Left renal pelvis (tissue), 4 donors: Measurements from ENCODE around the gene MARCHF11. TPM values are rescaled to one million over a fixed set of nuclear protein-coding genes. Genes with fewer than 3 reads are reported as not detected.

Experiments used
- DNase-seq, 4 donors: peaks; one replicate each; pipeline ENCODE4 v3.0.0-alpha.2; 2013; ENCODE audit warnings: low read depth in 4 of 4, low spot score in 3 of 4
- polyA plus RNA-seq, 4 donors: library from polyadenylated mRNA; unstranded; fragments of 120-200 nt; gene quantifications; one replicate each; pipeline ENCODE4 v1.2.1, GENCODE V29; 2013; ENCODE audit not compliant: insufficient read length in 4 of 4

Gene MARCHF11, protein sequence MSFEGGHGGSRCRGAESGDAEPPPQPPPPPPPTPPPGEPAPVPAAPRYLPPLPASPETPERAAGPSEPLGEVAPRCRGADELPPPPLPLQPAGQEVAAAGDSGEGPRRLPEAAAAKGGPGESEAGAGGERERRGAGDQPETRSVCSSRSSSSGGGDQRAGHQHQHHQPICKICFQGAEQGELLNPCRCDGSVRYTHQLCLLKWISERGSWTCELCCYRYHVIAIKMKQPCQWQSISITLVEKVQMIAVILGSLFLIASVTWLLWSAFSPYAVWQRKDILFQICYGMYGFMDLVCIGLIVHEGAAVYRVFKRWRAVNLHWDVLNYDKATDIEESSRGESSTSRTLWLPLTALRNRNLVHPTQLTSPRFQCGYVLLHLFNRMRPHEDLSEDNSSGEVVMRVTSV
- 1 to 10 TPM in 3 of 4 donors, under 1 TPM in 1; 0.38 to 5.0 (median 3.7) TPM for polyA plus RNA-seq

- no peak for DNase-seq
Observed at GRCh38 chr5:16179511-16179935, at the start of gene MARCHF11. Gene MARCHF11 (minus strand): TSS chr5:16179791. CDS start chr5:16179575, 216 bp downstream.

GRCh38 chr5:16225927-16226326 is 46.3 kb upstream of the MARCHF11 start:
- DNase-seq: no peak

DNA sequence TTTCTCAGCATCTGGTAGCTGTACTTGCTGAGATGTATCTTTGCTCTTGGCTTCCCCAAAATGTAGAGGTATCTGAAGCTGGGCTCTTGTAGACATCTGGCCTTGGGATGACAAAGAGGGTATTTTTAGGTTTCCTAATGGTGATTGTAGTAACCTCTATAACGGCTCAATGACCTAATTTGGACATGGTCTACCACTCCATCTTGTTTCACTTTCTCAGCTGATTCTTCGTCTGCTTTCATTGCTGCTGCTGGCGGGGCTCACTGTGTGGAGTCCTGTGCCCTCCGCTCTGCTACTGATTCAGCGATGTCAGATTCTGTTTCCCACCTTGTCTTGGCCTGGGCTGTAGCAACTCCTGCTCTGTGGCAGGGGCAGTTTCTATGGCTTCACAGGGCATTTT is 12.7 kb upstream of the MARCHF11 start:
- no peak for DNase-seq

DNA sequence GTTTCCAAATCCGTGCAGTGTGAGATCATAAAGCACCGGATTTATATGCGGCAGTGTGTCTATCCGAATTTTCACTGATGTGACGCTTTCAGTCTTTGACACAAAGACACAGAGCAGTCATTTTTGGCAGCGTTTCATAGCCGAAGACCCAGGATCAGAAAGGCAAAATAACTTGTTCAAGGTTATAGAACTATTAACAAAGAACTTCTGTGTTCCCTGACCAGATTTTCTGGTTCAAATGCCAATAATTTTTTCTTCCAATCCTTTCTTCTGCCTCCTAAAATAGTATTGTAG is 1.1 kb upstream of the MARCHF11 start:
- no peak for DNase-seq

- DNase-seq: no peak
Observed at GRCh38 chr5:16179936-16180788, 571 bp upstream of the MARCHF11 start.

DNA sequence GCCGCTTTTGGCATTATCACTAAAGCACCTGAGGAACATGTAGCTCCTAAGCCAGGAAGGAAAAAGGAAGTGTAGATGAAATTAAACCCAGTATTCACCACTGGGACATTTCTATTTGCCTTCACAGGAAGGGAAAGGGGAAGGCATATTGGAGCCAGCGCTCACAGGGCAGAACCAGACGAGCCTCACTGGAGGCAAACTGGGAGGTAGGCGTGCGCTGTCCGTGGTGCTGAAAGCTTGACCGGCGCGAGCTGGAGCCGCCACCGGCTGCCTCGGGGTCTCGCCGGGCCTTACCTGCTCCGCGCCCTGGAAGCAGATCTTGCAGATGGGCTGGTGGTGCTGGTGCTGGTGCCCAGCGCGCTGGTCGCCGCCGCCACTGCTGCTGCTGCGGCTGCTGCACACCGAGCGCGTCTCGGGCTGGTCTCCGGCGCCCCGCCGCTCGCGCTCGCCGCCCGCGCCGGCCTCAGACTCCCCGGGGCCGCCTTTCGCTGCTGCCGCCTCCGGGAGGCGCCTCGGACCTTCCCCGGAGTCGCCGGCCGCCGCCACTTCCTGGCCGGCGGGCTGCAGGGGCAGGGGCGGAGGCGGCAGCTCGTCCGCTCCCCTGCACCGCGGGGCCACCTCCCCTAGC is 732 bp downstream of the MARCHF11 start:
- DNase-seq: peak; percentile 59 to 85 (median 75)

- no peak for DNase-seq
Observed at GRCh38 chr5:16169550-16169949, 10.0 kb downstream of the MARCHF11 start.

DNA sequence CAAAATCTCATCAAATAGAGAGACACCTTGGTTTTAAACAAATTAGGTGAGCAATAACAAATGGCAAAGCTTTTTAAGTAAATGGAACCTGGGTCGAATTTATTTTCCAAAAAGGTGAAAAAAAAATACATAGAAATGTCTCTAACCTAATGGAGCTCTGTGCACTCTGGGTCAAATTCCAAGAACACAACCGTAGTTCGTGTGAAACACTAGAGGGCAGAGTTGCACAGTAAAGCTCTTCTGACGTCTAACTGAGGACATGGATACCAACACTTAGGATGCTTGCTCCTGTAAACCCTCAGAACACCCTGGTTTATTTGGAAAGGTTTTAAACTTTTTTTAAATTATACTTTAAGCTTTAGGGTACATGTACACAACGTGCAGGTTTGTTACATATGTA is 18.9 kb downstream of the MARCHF11 start:
- DNase-seq: peak; percentile 31 to 45 (median 36)

DNA sequence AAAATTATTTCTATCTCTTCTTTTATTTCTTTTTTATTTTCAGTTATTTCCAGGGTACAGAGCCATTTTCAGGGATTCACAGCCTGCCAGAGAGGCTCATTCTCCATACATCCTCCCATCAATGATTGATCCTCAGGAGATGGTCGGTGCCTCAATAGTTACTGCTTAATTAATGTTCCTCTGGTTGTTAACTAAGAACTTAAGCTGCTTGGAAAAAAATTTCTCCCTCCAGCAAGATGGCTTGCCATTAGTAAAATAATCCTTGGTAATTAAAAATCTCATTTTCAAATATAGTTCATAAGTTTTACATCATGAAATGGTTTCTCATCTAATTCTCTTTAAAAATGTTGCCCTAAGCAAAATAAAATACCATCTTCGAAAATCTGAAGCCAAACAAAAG is 20.0 kb downstream of the MARCHF11 start:
- DNase-seq: no peak

DNA sequence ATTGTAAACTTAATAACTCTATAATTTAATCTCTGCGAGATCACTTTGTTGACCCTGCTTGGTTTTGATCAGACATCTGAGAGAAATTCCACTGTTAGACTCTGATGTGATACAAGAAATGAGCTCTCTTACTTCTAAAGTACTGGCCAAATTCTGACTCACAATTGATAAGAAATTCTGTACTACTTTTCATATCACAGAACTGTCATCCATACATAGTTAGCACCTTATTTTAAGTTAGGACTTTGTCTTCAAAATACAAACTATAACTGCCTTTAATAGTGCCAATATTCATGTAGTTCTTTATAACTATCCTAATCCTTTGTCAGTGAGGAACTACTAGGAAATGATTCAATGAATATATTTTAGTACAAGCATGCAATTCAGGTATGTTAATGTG is 23.4 kb downstream of the MARCHF11 start:
- no peak for DNase-seq

GRCh38 chr5:16152601-16153568 is 26.7 kb downstream of the MARCHF11 start:
- no peak for DNase-seq

DNA sequence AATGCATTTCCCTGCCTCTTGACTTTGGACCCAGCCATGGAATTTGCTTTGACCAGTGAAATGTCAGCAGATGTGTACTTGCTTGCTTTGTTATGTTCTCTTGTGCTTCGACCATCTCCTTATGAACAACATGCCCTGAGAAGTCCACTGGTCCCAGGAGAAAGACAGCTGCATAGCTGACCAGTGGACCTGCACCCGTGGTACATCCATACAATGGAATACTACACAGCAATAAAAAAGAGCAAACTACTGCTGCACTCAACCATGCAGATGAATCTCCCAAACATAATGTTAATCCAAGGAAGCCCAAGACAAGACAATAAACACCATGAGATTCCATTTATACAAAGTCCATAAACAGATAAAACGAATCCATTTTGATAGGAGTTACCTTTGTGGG is 30.0 kb downstream of the MARCHF11 start:
- DNase-seq: no peak

GRCh38 chr5:16147179-16147900 is 32.3 kb downstream of the MARCHF11 start:
- DNase-seq: no peak

DNA sequence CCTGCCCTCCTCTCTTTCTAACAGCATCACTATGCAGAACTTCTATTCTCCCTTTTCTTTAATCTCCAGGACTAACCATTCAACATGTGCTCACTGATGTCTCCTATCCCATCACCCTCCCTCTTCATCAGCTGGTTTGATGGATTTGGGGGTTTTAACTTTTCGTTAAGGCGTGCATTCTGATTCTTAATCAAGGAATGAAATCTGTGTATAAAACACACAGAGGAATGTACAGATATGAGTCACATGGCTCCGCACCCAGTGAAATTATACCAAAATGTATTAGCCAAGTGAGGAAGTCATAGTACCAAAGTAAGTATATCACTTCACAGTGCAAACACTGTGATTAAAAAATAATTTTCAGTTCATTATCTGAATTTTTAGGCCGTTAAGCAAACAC is 35.2 kb downstream of the MARCHF11 start:
- no peak for DNase-seq

- DNase-seq: no peak
Observed at GRCh38 chr5:16143361-16144049, 36.1 kb downstream of the MARCHF11 start.

GRCh38 chr5:16140944-16141343 is 38.6 kb downstream of the MARCHF11 start:
- DNase-seq: no peak

GRCh38 chr5:16140417-16140816 is 39.2 kb downstream of the MARCHF11 start:
- DNase-seq: no peak

GRCh38 chr5:16137177-16137576 is 42.4 kb downstream of the MARCHF11 start:
- no peak for DNase-seq

GRCh38 chr5:16135506-16135905 is 44.1 kb downstream of the MARCHF11 start:
- no peak for DNase-seq
